ENCODE data around the gene FSTL3. TPM values are rescaled to one million over a fixed set of nuclear protein-coding genes. Genes with fewer than 3 reads are reported as not detected.
A peak's percentile ranks its signal among the peaks of the same experiment; 100 is the strongest.

The FSTL3 gene
- total and polyA plus RNA-seq, 2 of the 13 experiments (the other 11 are each of a cell fraction or from before 2014, with no cell fraction given) = 13.5 to 15.6 TPM

GRCh38 chr19:664913-665443, 11.2 kb upstream of the FSTL3 start (continued):
- no peak for TF ChIP-seq ZNF674 (CRISPR knock-in tag; IDR thresholded peaks at IDR 0.05; ENCODE audit: low read depth)
- TF ChIP-seq CCAR2 (optimal IDR thresholded peaks at IDR 0.05; ENCODE audit: low read depth, low read length) = no peak
- no peak for TF ChIP-seq MED13 (CRISPR knock-in tag; IDR thresholded peaks at IDR 0.05)
- peak; percentile 90 for TF ChIP-seq ZNF30 (CRISPR knock-in tag; IDR thresholded peaks at IDR 0.05)
- peak; percentile 45; the same call in 1 of the 2 replicates for TF ChIP-seq SOX5 (CRISPR knock-in tag; IDR thresholded peaks at IDR 0.05; ENCODE audit: borderline replicate concordance)
- peak; percentile 69; the same call in 1 of the 2 replicates for TF ChIP-seq SMAD1 (CRISPR knock-in tag; IDR thresholded peaks at IDR 0.05; ENCODE audit: borderline replicate concordance, low read depth)
- no peak for TF ChIP-seq ATRX (CRISPR knock-in tag; IDR thresholded peaks at IDR 0.05; ENCODE audit: borderline replicate concordance)
- TF ChIP-seq ZNF710 (CRISPR knock-in tag; IDR thresholded peaks at IDR 0.05; ENCODE audit: borderline replicate concordance) = no peak
- peak; percentile 98 for TF ChIP-seq CTCF (CRISPR knock-in tag; IDR thresholded peaks at IDR 0.05)
- TF ChIP-seq CBFB (CRISPR knock-in tag; IDR thresholded peaks at IDR 0.05) = peak; percentile 85
- TF ChIP-seq ZNF746 (CRISPR knock-in tag; IDR thresholded peaks at IDR 0.05) = no peak
- TF ChIP-seq SIX4 (CRISPR knock-in tag; IDR thresholded peaks at IDR 0.05) = 0 out of 2 replicates have a peak, but pooled peaks have one; percentile 24
- TF ChIP-seq, protein P1, sequence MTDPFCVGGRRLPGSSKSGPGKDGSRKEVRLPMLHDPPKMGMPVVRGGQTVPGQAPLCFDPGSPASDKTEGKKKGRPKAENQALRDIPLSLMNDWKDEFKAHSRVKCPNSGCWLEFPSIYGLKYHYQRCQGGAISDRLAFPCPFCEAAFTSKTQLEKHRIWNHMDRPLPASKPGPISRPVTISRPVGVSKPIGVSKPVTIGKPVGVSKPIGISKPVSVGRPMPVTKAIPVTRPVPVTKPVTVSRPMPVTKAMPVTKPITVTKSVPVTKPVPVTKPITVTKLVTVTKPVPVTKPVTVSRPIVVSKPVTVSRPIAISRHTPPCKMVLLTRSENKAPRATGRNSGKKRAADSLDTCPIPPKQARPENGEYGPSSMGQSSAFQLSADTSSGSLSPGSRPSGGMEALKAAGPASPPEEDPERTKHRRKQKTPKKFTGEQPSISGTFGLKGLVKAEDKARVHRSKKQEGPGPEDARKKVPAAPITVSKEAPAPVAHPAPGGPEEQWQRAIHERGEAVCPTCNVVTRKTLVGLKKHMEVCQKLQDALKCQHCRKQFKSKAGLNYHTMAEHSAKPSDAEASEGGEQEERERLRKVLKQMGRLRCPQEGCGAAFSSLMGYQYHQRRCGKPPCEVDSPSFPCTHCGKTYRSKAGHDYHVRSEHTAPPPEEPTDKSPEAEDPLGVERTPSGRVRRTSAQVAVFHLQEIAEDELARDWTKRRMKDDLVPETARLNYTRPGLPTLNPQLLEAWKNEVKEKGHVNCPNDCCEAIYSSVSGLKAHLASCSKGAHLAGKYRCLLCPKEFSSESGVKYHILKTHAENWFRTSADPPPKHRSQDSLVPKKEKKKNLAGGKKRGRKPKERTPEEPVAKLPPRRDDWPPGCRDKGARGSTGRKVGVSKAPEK (CRISPR knock-in tag; IDR thresholded peaks at IDR 0.05; ENCODE audit: borderline replicate concordance) = no peak
- TF ChIP-seq, protein P2, sequence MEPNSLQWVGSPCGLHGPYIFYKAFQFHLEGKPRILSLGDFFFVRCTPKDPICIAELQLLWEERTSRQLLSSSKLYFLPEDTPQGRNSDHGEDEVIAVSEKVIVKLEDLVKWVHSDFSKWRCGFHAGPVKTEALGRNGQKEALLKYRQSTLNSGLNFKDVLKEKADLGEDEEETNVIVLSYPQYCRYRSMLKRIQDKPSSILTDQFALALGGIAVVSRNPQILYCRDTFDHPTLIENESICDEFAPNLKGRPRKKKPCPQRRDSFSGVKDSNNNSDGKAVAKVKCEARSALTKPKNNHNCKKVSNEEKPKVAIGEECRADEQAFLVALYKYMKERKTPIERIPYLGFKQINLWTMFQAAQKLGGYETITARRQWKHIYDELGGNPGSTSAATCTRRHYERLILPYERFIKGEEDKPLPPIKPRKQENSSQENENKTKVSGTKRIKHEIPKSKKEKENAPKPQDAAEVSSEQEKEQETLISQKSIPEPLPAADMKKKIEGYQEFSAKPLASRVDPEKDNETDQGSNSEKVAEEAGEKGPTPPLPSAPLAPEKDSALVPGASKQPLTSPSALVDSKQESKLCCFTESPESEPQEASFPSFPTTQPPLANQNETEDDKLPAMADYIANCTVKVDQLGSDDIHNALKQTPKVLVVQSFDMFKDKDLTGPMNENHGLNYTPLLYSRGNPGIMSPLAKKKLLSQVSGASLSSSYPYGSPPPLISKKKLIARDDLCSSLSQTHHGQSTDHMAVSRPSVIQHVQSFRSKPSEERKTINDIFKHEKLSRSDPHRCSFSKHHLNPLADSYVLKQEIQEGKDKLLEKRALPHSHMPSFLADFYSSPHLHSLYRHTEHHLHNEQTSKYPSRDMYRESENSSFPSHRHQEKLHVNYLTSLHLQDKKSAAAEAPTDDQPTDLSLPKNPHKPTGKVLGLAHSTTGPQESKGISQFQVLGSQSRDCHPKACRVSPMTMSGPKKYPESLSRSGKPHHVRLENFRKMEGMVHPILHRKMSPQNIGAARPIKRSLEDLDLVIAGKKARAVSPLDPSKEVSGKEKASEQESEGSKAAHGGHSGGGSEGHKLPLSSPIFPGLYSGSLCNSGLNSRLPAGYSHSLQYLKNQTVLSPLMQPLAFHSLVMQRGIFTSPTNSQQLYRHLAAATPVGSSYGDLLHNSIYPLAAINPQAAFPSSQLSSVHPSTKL (CRISPR knock-in tag; IDR thresholded peaks at IDR 0.05) = peak; percentile 32; the same call in 1 of the 2 replicates
- no peak for TF ChIP-seq MEIS1 (CRISPR knock-in tag; IDR thresholded peaks at IDR 0.05; ENCODE audit: borderline replicate concordance)
- TF ChIP-seq SKIL (CRISPR knock-in tag; IDR thresholded peaks at IDR 0.05; ENCODE audit: borderline replicate concordance) = no peak

Data from HepG2 (cell line).